Colon (tissue), 2 donors: ENCODE results near the gene DYNC2I2.
"Not testable (repeated sequence)": the region's sequence is repeated elsewhere in the genome, so short reads cannot be mapped to it uniquely, and the experiment has no call there.

ENCODE experiments used
- FAIRE-seq: peaks from 2 replicates; lab custom pipeline; 2012; peaks lifted over from hg19 to GRCh38; lab: Jason Lieb, UNC
- donor health status: control.
- donor health status: control.

The DYNC2I2 gene

DNA sequence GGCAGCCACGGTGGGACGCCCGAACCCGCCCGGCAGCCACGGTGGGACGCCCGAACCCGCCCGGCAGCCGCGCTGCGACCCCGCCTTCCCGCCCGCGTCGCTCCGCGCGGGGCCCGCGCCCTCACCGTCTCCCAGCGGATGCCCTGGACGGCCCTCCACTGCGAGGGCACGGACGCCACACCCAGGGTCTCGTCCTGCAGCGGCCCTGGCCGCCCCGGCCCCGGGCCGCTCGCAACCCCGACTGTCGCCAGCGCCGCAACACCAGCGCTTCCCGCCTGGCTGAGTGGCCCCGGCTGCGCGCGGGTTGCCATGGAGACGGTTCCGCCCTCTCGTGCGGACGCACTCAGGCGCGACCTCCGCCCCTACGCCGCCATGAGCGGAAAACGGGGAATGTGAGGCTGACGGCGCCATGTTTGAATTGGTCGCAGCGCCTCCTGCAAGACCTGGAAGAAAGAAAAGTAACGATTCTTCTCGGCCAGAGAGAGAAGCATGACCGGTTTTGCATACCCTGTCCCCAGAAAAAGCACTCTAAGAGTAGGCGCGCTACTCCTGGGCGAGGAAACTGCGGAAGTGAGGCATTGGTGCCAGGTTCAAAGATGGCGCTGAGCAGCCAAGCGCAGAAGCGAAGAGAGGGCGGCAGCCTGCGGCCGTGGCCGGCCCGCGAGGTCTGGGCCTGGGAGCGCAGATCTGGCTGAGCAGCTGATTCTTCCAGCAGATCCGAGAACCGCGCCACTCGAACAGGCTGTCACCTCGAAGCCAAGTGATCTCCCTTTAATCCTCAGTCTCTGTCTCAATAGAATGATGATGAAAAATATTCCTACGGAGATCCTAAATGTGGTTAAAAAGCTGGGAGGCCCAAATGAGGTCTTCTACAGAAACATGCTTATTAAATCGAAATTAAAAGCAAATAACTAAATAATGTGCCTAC is at the start of gene DYNC2I2:
Gene DYNC2I2, minus strand, starts transcription at position 432 of the 928 bp plus-strand sequence. Its CDS starts 121 bp downstream, at position 311.
- FAIRE-seq, result no peak

DNA sequence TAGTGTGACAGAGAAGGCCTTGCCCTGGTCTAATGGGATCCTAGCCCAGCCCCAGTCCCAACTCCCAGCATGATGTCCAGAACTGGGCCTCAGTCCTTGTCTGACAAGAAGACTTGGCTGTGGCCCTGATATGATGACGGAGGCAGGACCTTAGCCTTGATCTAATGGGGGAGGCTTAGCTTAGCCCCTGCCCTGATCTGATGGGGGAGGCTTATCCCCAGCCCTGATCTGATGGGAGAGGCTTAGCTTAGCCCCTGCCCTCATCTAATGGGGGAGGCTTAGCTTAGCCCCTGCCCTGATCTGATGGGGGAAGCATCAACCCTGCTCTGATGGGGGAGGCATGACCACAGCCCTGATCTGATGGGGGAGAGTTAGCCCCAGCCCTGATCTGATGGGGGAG is 49.4 kb upstream of the DYNC2I2 start:
- no peak for FAIRE-seq

DNA sequence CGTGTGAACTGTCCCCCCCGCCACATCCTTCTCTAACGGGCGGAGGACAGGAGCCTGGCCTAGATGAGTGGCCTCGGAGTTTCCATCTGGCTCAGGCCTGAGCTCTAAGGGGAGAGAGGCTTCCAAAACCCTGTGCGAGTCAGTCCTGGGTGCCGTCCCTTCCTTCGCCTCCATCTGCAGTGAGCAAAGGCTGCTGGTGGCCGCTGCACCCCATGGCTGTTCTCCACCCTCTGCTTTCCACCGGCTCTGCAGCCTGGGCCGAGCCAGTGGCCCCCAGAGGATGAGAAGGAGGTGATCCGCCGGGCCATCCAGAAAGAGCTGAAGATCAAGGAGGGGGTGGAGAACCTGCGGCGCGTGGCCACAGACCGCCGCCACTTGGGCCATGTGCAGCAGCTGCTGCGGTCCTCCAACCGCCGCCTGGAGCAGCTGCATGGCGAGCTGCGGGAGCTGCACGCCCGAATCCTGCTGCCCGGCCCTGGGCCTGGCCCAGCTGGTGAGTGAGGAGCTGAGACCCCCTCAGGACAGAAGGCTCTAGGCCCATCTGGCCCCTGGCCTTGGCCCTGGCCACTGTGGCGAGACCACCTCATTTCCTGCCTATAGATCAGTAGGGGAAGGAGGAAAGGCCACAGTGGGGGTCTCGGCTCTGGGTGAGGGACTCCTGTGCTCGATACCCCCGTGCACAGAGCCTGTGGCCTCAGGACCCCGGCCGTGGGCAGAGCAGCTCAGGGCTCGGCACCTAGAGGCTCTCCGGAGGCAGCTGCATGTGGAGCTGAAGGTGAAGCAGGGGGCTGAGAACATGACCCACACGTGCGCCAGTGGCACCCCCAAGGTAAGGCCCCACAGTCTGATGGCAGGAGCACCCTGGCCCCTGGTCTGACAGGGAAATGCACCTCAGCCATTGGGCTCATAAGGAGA is 48.7 kb upstream of the DYNC2I2 start:
- FAIRE-seq, result no peak

DNA sequence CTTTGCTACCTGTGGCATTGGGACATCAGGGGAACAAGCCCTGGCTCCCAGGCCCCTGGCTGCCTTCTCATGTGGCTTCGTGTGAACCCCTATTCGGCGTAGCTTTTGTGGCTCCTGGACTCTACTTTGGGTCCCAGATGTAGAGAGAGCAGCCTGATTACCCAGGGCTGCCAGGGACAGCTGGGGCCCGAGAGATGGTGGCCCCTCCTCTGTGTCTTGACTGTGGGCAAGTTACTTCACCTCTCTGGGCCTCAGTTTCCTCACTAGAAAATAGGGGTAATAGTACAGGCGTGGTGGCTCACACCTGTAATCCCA is 47.7 kb upstream of the DYNC2I2 start:
- FAIRE-seq, result no peak

DNA sequence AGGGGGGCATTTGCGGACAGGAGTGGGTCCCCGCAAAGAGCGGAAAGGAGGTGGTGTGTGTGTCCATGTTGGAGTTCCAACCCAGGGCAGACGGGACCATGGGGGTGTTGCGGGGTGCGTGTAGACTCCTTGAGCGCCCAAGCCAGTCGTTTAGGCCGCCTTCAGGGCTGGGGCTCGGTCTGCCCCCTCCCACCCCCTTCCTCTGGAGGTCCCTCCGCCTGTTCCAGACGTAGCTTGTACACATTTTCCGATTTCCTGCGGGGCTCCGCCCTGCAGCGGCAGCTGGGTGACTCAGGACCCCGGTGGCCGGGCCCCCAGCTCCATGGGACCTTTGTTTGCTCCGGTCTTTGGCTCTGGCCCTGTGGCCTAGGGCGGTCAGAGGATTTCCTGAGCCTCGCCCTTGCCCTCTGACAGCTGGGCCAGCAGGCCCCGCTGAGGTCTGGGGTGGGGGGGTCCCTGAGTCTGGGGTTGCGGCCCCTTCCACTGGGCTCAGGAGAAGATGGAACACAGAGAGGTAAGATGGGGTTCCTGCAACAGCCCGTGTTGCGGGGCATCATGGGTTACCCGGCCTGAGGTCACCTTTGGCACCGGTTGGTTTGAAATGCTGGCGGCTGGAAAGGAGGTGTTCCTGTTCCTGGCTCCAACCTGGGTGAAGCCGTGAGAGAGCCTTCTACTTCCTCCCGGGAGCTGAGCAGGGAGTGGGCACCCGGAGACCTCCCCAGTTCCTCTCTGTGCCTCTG is 47.1 kb upstream of the DYNC2I2 start:
- FAIRE-seq, result no peak

DNA sequence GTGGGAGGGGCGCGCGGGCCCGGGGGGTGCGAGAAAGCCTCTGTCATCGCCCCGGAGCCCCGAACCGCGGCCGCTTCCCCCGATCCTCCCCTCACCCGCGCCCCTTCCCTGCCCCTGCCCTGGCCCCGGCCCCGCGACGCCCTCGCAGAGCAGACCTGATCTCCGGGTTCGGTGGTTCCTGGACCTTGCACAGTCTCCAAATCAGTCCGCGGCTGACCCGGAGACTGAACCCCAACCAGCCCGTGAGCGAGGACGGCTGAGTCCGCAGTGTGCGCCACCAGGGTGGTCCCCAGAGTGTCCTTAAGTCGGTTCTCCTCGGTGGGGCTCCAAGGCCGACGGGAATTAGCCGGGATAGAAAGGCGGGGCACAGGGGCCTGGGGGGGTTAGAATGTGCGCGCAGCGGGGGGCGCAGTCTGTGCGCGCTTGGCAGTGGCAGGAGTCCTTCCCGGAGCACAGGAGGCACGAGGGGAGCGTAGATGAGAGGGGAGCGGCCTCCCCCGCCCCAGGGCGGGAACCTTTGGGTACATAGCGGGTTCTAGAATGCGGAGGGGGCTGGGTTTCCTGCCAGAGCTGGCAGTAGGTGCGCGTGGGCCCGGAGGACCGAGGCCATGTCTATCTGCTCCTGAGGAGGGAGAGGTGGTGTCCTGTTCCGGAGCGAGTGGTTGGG is 46.4 kb upstream of the DYNC2I2 start:
- FAIRE-seq, result no peak

DNA sequence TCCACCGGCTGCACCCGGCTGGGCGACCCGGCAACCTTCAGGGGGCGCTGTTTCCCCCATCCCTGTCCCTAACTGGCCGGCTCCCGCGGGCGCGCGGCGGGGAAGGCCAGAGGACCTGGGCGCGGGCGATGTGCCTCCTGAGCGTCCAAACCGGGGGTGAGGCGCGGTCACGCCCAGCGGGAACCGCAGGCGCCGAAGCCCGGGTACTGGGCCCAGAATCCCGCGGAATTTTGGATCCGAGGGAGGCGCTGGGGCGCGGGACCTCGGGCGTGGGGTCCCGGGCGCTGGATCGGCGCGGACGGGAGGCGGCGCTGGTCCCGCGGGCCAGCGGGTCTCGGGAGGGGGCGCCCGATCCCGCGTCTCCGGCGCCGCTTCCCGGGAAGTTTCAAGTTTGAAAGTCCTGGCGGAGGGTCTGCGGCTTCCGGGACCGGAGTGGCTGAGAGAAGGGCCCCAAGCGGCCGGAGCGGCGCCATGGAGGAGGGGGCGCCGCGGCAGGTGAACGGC is 45.9 kb upstream of the DYNC2I2 start, which contains the start of gene PKN3:
Gene PKN3, plus strand, starts transcription at position 59 of the 504 bp plus-strand sequence. Its CDS starts 413 bp downstream, at position 472.
- FAIRE-seq, result no peak

DNA sequence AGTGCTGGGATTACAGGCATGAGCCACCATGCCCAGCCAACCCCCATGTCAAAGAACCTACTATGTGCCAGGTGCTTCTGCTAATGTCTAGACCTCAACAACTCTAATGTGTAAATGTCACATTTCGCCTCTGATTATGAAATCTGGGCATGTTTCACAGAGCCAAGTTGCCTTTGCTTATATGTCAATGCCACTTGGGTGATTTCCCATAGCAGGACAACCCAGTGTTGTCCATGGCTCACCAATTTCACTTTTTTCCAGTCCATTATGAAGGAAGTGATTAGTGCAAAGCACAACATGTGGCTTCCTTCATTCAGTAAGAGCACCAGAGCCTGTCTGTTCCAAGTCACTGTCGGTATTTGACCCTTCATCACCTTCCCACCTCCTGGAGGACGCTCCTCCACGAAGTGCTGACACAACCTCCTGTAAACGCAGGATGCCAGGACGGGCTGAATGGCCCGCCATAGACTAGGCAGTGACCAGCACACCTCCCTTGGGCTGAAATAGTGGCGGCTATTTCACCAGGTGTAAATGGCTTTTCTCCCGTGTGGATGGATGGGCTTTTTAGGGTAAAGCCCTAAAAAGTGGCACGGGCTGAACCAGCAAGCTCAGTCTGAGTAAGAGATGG is 44.7 kb upstream of the DYNC2I2 start:
- FAIRE-seq, result no peak

DNA sequence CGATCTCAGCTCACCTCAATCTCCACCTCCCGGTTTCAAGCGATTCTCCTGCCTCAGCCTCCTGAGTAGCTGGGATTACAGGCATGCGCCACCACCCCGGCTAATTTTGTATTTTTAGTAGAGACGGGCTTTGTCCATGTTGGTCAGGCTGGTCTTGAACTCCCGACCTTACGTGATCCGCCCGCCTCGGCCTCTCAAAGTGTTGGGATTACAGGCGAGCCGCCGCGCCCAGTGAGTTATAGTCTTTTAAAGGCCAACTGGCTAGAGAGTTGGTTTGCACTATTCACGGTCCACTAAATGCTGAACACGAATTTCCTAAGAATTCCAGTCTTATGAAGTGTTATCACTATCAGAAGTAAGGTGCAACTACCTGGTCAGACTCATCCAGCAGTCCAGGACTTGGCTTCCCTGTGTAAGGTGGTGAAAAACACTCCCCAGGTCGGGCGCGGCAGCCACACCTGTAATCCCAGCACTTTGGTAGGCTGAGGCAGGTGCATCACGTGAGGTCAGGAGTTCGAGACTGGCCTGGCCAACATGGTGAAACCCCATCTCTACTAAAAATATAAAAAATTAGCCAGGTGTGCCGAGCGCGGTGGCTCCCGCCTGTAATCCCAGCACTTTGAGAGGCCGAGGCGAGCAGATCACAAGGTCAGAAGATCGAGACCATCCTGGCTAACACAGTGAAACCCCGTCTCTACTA is 42.6 kb upstream of the DYNC2I2 start:
- FAIRE-seq, result not testable (repeated sequence)

DNA sequence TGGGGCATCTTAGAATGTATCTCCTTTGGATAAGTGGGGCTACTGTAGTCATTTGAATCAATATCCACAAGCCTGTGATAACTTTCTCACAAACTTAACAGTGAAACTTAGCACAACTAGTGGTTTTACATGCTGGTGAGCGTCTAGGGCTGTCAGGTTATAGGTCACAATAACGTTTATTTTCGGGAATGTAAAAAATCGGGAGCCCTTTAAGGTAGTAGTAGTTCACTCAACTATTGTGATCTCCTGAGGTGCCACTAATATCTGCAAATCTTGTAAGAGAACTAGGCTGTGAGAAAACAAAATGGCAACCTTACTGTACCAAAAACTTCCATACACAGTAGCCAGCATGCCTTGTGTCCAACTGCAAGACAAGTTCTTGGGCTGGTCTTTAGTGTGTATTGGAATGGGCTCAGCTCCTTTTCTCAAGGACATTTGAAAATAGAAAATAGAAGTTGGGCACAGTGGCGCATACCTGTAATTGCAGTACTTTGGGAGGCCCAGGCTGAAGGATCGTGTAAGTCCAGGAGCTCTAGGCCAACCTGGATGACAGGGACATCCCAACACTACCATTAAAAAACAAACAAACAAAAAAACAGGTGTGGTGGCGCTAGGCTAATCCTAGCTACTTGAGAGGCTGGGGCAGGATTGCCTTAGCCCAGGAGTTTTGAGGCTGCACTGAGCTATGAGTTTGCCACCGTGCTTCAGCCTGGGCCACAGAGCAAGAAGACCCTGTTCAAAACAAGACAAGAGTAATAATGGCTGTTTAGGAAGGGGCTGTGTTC is 40.5 kb upstream of the DYNC2I2 start:
- no peak for FAIRE-seq

DNA sequence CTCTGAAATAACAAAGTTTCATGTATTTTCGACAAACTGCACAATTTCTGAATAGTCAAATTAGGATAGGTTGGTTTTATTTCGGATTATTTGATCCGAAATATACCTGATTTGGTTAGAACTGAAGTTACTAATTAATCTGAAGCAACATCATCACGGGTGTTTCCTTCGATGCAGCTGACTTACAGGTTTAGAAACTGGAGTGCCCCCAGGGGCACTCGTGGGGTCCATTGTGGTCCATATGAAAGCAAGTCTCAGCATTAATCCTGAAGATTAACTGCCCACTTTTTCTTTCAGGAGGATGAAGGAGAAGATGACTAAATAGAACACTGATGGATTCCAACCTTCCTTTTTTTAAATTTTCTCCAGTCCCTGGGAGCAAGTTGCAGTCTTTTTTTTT is 37.7 kb upstream of the DYNC2I2 start:
- FAIRE-seq, result no peak

DNA sequence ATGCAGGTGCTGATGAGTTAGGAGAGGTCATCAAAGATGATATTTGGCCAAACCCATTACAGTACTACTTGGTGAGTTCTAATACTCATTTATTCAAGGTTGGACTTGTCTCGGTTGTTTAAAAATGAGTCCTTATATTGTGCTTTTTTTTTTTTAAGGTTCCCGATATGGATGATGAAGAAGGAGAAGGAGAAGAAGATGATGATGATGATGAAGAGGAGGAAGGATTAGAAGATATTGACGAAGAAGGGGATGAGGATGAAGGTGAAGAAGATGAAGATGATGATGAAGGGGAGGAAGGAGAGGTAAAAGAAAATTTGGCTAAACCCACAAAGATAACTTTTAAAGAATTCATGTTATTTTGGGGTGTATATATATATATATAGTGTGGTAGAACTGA is 37.1 kb upstream of the DYNC2I2 start:
- FAIRE-seq, result not testable (repeated sequence)

DNA sequence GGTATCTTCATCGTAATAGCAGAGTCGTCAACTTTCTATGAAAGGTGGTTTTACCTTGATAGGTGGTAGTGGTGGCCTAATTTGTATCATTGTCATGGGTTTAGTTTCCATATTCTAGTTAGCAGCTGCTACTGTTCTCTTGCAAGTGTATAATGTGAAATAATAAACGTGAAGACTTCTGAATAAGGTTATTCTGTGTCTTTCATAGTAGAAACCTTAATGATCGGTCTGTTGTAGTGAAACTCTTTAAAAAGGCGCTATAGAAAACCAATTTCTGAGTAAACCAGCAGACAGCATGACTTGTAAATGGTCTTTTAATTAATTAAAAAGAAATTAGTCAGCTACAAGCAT is 34.0 kb upstream of the DYNC2I2 start:
- no peak for FAIRE-seq

DNA sequence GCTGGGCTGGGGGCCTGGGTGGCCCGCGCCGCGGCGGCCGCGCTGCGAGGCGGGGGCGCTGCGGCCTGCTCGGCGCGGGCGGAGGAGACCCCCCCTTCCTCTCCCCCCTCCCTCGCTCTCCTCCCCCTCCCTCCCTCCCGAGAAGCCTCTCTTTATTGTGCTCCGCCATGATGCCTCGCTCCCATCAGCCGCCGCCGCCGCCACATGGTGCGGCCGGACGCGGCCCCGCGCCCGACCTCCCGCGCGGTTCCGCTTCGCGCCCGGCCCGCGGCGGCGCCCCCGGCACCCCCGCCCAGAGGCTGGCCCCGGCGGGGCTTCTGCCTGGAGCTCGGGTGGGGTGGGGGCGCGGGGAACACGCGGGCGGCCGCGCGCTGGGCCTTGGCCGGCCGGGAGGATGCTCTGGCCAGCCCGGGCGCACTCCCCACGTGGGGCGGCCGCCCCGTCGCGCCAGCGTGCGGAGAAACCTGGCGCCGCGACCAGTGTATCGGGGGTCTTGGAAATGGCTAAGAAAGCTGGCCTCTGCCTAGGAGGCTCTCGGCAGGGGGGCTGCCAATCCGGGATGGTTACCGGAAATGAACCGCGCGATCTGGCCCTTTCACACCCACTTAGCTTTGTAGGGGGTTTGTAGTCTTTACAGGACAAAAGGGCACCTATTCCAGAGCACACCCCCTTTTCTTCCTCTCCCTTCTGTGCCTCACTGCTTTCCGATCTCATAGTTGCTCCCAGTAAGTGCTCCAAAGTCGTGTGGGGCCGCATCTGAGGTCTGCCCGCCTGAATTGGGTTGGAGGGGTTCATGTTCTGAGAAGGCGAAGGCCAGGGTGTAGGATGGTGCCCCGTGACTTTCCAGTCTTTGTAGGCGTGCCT is 33.4 kb upstream of the DYNC2I2 start:
- no peak for FAIRE-seq

DNA sequence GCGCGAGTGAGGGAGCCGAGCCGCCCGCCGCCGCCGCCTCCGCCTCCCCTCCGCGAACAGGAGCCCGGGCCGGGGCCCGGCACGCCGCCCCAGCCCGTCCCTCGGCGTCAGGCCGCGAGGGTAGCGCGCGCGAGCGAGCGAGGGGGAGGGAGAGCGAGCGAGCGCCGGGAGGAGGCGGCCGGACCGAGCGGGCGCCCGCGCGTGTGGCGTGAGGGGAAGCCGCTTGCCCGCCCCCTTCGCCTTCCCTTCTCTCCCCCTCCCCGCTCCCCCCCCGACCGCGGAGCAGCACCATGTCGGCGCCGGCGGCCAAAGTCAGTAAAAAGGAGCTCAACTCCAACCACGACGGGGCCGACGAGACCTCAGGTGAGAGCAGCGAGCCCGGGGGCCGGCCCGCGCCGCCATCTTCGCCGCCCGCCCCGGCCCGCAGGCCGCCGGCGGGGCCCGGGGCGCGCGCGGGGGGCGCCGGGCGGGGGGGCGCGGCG is 32.7 kb upstream of the DYNC2I2 start:
- no peak for FAIRE-seq

DNA sequence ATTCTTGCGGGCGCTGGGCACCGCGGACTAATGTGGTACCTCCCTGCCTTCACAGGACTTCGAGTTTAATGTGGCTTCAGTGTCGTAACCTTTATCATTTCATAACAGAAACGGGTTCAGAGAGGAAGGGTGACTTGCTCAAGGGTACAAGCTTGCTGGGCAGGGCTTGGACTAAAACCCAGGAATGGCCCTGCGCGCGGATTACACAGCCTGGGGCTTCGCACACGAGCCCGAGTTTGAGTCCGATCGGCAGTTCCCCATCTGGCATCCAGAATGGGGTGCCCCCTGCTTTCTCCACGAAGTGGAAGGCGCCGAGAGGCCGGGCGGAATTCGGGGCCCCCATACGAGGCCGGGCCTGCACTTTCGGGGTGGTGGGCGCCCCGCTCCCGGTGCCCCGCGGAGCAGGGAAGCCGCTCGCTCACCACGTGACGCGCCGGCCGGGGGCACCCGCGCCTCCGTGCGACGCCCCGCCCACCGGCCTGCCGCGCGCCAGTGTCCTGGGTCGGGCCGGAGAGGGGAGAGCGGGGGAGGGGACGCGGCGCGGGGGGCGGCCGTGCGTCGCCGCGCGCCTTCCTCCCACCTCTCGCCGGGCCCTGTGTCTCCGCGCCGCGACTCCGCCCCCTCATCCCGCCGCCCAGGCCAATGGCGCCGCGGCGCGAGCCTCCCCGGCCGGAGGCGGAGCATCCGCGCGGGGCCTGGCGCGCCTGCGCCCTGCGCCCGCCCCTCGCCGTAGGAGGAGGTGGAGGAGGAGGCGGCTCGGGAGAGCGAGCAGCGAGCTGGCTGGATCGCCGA is 32.0 kb upstream of the DYNC2I2 start, which contains the start of gene SET:
Gene SET, plus strand, starts transcription at position 722 of the 792 bp plus-strand sequence. CDS start 361 bp downstream, outside the sequence.
- FAIRE-seq, result no peak

DNA sequence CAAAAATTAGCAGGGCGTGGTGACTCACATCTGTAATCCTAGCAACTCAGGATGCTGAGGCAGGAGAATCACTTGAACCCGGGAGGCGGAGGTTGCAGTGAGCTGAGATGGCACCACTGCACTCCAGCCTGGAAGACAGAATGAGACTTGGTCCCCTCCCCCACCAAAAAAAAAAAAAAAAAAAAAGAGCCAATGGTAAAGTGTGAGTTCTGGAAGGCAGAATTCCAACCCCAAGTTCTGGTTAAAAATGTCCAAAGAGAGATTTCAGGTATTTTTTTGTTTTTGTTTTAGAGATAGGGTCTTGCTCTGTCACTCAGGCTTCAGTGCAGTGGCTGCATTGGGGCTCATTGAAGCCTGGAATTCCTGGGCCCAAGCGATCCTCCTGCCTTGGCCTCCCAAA is 30.8 kb upstream of the DYNC2I2 start:
- no peak for FAIRE-seq
